ENCODE results near the gene TSBP1. TPM values are rescaled to one million over a fixed set of nuclear protein-coding genes. Genes with fewer than 3 reads are reported as not detected.
"Not testable (repeated sequence)": the region's sequence is repeated elsewhere in the genome, so short reads cannot be mapped to it uniquely, and the experiment has no call there.

The TSBP1 gene
- total RNA-seq, 4 donors from 2014 or later, result not detected

DNA sequence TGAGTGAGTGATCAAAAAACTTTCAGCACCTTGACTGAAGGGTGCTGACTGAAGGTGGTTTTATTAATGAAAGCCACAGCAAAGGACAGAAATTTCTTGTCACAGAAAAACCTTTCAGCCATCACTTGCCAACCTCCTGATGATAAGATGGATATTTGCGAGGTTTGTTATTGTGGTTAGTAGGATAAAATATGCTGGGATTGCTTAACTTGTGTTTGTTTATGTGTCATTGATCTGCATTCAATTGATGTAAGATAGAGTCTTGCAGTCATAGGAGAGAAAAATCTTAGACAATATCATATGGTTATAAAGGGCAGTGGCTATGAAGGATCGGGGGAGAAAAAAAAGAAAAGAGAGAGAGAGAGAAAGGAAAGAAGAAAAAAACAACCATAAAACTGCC, 1.2 kb downstream of the TSBP1 start:
- no peaks in the 10 kb centered on the region for H3K4me1 ChIP-seq
- no peak for ATAC-seq
- no peaks in the 10 kb centered on the region for H3K9me3 ChIP-seq
- H3K36me3 ChIP-seq, result no peaks in the 10 kb centered on the region
- no peak overlapping the region for H3K27ac ChIP-seq
- H3K4me3 ChIP-seq, result no peak overlapping the region
- 78 to 100% methylated on average over 1 to 2 of the region's 2 CpGs for WGBS, 2 donors (ENCODE audit: low coverage in 1 of 2)
- H3K27me3 ChIP-seq, result peaks cover 2% of the 10 kb centered on the region
- TF ChIP-seq EP300 (IDR thresholded peaks at IDR 0.05) (no peak), POLR2A (IDR thresholded peaks at IDR 0.05) (no peak), POLR2AphosphoS5 (IDR thresholded peaks at IDR 0.05) (no peak)
- TF ChIP-seq, protein P1, sequence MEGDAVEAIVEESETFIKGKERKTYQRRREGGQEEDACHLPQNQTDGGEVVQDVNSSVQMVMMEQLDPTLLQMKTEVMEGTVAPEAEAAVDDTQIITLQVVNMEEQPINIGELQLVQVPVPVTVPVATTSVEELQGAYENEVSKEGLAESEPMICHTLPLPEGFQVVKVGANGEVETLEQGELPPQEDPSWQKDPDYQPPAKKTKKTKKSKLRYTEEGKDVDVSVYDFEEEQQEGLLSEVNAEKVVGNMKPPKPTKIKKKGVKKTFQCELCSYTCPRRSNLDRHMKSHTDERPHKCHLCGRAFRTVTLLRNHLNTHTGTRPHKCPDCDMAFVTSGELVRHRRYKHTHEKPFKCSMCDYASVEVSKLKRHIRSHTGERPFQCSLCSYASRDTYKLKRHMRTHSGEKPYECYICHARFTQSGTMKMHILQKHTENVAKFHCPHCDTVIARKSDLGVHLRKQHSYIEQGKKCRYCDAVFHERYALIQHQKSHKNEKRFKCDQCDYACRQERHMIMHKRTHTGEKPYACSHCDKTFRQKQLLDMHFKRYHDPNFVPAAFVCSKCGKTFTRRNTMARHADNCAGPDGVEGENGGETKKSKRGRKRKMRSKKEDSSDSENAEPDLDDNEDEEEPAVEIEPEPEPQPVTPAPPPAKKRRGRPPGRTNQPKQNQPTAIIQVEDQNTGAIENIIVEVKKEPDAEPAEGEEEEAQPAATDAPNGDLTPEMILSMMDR (IDR thresholded peaks at IDR 0.05), result no peak

DNA sequence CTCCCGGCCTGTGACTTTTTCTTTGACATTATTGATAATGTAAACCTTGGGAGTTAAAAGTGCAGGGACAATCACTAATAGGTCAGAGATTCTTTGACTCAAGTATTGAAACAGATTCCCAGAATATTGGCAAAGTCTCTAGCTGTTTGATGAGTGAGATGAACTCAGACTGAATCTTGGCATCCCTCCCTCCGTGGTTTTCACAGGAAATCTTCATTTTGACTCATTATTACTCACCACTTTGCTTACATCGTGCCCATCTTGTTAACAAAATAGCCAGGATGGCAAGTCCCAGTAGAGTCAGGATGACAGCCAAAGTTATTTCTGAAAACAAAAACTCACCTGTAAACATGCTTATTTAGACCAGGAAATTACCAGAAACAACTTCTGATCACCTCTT, 2.0 kb downstream of the TSBP1 start:
- WGBS, 2 donors (ENCODE audit: low coverage in 1 of 2), result 43 to 46% methylated on average over 2 to 3 of the region's 3 CpGs
- H3K27ac ChIP-seq, result no peak overlapping the region
- no peak overlapping the region for H3K4me3 ChIP-seq
- no peaks in the 10 kb centered on the region for H3K27me3 ChIP-seq
- H3K9me3 ChIP-seq, result no peaks in the 10 kb centered on the region
- no peaks in the 10 kb centered on the region for H3K36me3 ChIP-seq
- no peak for ATAC-seq
- no peaks in the 10 kb centered on the region for H3K4me1 ChIP-seq
- TF ChIP-seq POLR2AphosphoS5 (IDR thresholded peaks at IDR 0.05) (no peak), POLR2A (IDR thresholded peaks at IDR 0.05) (no peak), EP300 (IDR thresholded peaks at IDR 0.05) (no peak)
- TF ChIP-seq, protein P1 (IDR thresholded peaks at IDR 0.05), result no peak

DNA sequence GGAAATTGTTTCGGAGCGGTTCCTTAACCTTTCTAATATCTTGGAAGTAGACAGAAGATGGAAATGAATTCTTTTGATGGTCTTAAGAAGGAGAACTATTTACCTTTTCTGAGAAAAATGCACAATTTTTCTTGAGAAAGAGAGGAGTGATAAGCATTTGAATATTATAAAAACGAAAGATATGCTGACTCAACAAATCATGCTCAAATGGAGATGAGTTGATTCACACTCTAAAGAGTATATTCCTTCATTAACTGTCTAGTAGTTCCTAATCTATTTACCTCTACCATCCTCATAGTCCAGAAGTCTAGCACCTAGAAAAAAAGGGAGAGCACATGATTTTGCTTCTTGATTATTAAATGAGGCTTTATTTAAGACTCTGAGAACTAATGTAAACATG, 4.1 kb downstream of the TSBP1 start:
- 89 to 91% methylated on average over 3 of the region's 3 CpGs for WGBS, 2 donors (ENCODE audit: low coverage in 1 of 2)
- H3K4me1 ChIP-seq, result no peaks in the 10 kb centered on the region
- H3K36me3 ChIP-seq, result no peaks in the 10 kb centered on the region
- no peaks in the 10 kb centered on the region for H3K27me3 ChIP-seq
- no peak overlapping the region for H3K27ac ChIP-seq
- no peaks in the 10 kb centered on the region for H3K9me3 ChIP-seq
- TF ChIP-seq, protein P1 (IDR thresholded peaks at IDR 0.05), result no peak
- TF ChIP-seq POLR2A (IDR thresholded peaks at IDR 0.05) (no peak), POLR2AphosphoS5 (IDR thresholded peaks at IDR 0.05) (no peak), EP300 (IDR thresholded peaks at IDR 0.05) (no peak)
- H3K4me3 ChIP-seq, result no peak overlapping the region
- ATAC-seq, result no peak

DNA sequence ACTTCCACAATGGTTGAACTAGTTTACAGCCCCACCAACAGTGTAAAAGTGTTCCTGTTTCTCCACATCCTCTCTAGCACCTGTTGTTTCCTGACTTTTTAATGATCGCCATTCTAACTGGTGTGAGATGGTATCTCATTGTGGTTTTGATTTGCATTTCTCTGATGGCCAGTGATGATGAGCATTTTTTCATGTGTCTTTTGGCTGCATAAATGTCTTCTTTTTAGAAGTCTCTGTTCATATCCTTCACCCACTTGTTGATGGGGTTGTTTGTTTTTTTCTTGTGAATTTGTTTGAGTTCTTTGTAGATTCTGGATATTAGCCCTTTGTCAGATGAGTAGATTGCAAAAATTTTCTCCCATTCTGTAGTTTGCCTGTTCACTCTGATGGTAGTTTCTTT, 12.5 kb downstream of the TSBP1 start:
- H3K27me3 ChIP-seq, H3K36me3 ChIP-seq, H3K4me1 ChIP-seq, H3K9me3 ChIP-seq, H3K27ac ChIP-seq, ATAC-seq, H3K4me3 ChIP-seq: not testable (repeated sequence)
- WGBS, 2 donors (ENCODE audit: low coverage in 1 of 2), result no CpG with 5 or more reads among the region's 1 CpG

DNA sequence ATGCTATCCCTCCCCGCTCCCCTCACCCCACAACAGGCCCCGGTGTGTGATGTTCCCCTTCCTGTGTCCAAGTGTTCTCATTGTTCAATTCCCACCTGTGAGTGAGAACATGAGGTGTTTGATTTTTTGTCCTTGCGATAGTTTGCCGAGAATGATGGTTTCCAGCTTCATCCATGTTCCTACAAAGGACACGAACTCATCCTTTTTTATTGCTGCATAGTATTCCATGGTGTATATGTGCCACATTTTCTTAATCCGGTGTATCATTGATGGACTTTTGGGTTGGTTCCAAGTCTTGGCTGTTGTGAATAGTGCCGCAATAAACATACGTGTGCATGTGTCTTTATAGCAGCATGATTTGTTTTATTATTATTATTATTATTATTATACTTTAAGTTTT, 13.2 kb downstream of the TSBP1 start:
- WGBS, 2 donors (ENCODE audit: low coverage in 1 of 2), result 64 to 83% methylated on average over 6 to 7 of the region's 8 CpGs
- not testable (repeated sequence) for ATAC-seq, H3K4me1 ChIP-seq, H3K9me3 ChIP-seq, H3K27me3 ChIP-seq, H3K4me3 ChIP-seq, H3K36me3 ChIP-seq, H3K27ac ChIP-seq

DNA sequence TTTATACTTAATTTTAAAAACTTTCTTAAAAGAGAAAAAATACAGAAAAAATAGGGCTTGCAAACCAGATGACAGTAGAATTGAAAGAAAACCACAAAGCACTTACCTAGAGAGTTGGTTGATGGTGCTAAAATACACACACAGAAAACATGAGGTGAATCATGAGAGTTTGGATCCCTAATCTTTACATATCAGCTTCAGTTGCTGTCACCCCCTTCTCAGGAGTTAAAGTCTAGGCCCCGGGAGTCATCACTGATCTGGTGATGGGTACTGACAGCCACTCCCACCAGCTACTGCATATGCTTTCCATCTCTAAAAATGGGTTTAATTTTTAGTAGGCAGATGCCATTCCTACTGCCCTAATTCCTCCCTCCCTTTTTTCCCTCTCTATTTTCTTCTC, 16.7 kb downstream of the TSBP1 start:
- Histone ChIP-seq H3K4me1 (no peaks in the 10 kb centered on the region), H3K27ac (no peak overlapping the region), H3K36me3 (no peaks in the 10 kb centered on the region), H3K27me3 (no peaks in the 10 kb centered on the region), H3K4me3 (no peak overlapping the region), H3K9me3 (no peaks in the 10 kb centered on the region)
- 43 to 46% methylated on average over 1 of the region's 1 CpG for WGBS, 2 donors (ENCODE audit: low coverage in 1 of 2)
- TF ChIP-seq, protein P1 (IDR thresholded peaks at IDR 0.05), result no peak
- TF ChIP-seq POLR2A (IDR thresholded peaks at IDR 0.05) (no peak), EP300 (IDR thresholded peaks at IDR 0.05) (no peak), POLR2AphosphoS5 (IDR thresholded peaks at IDR 0.05) (no peak)
- no peak for ATAC-seq
